H1 (cell line): ENCODE data around the gene RAB21. TPM values are rescaled to one million over a fixed set of nuclear protein-coding genes. Genes with fewer than 3 reads are reported as not detected.

Experiments
- CTCF ChIA-PET: fragments of 300-600 bp; sonication (Branson Sonifier 250); formaldehyde crosslinking; loops from one replicate; lab custom pipeline; 2021; ENCODE audit not compliant: partially characterized antibody; lab: Charles Lee
- POLR2A ChIA-PET: fragments of 300-600 bp; sonication (Branson Sonifier 250); formaldehyde crosslinking; loops from one replicate; lab custom pipeline; 2021; ENCODE audit warnings: inconsistent platforms; ENCODE audit not compliant: partially characterized antibody; lab: Charles Lee
- DNase-seq, 2 experiments: peaks; one replicate each; pipeline versions ENCODE4 v3.0.0 to v3.0.0-alpha.2; 2010 to 2022; ENCODE audit warnings: low spot score in 2 of 2, low read depth in 1 of 2, mixed read lengths in 1 of 2
- FAIRE-seq: peaks from 2 replicates; lab custom pipeline; 2011; peaks lifted over from hg19 to GRCh38; lab: Jason Lieb, UNC
- H2AFZ ChIP-seq: 2 replicates; pipeline ENCODE4 v1.8.1; 2012; ENCODE audit warnings: low read length, inconsistent platforms
- H2AK5ac ChIP-seq: 2 replicates; pipeline ENCODE4 v1.6.1; 2013; ENCODE audit warnings: low read depth, low read length
- H2BK120ac ChIP-seq: replicated peaks from 2 replicates; pipeline ENCODE3; 2013; ENCODE audit warnings: low read depth, low read length, inconsistent platforms
- H2BK12ac ChIP-seq: 2 replicates; pipeline ENCODE4 v1.6.1; 2013; ENCODE audit warnings: low read depth, low read length
- H2BK15ac ChIP-seq: 2 replicates; pipeline ENCODE4 v1.6.1; 2013; ENCODE audit warnings: low read length
- H2BK20ac ChIP-seq: 2 replicates; pipeline ENCODE4 v1.6.1; 2013; ENCODE audit warnings: low read length
- H2BK5ac ChIP-seq: 2 replicates; pipeline ENCODE4 v1.6.1; 2013; ENCODE audit warnings: low read depth, low read length
- H3K14ac ChIP-seq: 2 replicates; pipeline ENCODE4 v1.6.1; 2013; ENCODE audit warnings: inconsistent platforms; ENCODE audit not compliant: insufficient read length
- H3K18ac ChIP-seq: 2 replicates; pipeline ENCODE4 v1.6.1; 2013; ENCODE audit warnings: low read length; ENCODE audit errors: extremely low read depth
- H3K23ac ChIP-seq: 2 replicates; pipeline ENCODE4 v1.6.1; 2013; ENCODE audit warnings: inconsistent platforms; ENCODE audit not compliant: insufficient read length
- H3K23me2 ChIP-seq: 2 replicates; pipeline ENCODE4 v1.6.1; 2013; ENCODE audit warnings: low read depth, low read length
- H3K27ac ChIP-seq: 2 replicates; pipeline ENCODE4 v1.6.1; 2011; ENCODE audit warnings: low read depth, low read length, inconsistent platforms
- H3K27me3 ChIP-seq, 4 experiments: replicated peaks in 1 of 4; 1 replicate in 1 of 4; 2 replicates in 3 of 4; pipeline versions ENCODE4 v1.6.1 to v1.8.1; 2011 to 2013; ENCODE audit warnings: low read length in 3 of 4, mild to moderate bottlenecking in 3 of 4, inconsistent platforms in 2 of 4, mixed read lengths in 2 of 4, moderate library complexity in 1 of 4; ENCODE audit not compliant: control insufficient read depth in 3 of 4, insufficient read depth in 3 of 4; ENCODE audit errors: extremely low read depth in 1 of 4
- H3K36me3 ChIP-seq, 4 experiments: 2 replicates each; pipeline versions ENCODE4 v1.6.1 to v1.8.1; 2011 to 2013; ENCODE audit warnings: mild to moderate bottlenecking in 4 of 4, low read length in 3 of 4, moderate library complexity in 2 of 4, control low read depth in 1 of 4, inconsistent platforms in 1 of 4; ENCODE audit not compliant: insufficient read depth in 4 of 4, control insufficient read depth in 2 of 4
- H3K4ac ChIP-seq: replicated peaks from 2 replicates; pipeline ENCODE3; 2013; ENCODE audit warnings: low read length, low read depth, mixed read lengths, inconsistent platforms; ENCODE audit not compliant: insufficient read length
- H3K4me1 ChIP-seq, 4 experiments: replicated peaks in 1 of 4; 1 replicate in 1 of 4; 2 replicates in 3 of 4; pipeline versions ENCODE4 v1.6.1 to v1.8.1; 2011 to 2013; ENCODE audit warnings: low read length in 3 of 4, inconsistent platforms in 2 of 4, mixed read lengths in 1 of 4; ENCODE audit not compliant: insufficient read depth in 4 of 4, control insufficient read depth in 3 of 4
- H3K4me2 ChIP-seq, 2 experiments: 2 replicates each; pipeline versions ENCODE4 v1.6.1 to v1.8.1; 2011 to 2013; ENCODE audit warnings: low read depth in 2 of 2, low read length in 2 of 2, control low read depth in 1 of 2, inconsistent platforms in 1 of 2, mild to moderate bottlenecking in 1 of 2; ENCODE audit not compliant: insufficient read depth in 1 of 2
- H3K4me3 ChIP-seq, 4 experiments: fragments of 200-600, 300-600 bp in 1 of 4; sonication (generic), shearing (Covaris generic), sonication (Bioruptor Twin) in 1 of 4; 2 replicates each; pipeline versions ENCODE4 v1.5.1 to v1.8.1; 2011 to 2016; ENCODE audit warnings: low read length in 4 of 4, low read depth in 3 of 4, control low read depth in 2 of 4, inconsistent platforms in 2 of 4, mild to moderate bottlenecking in 2 of 4, mixed read lengths in 1 of 4, moderate library complexity in 1 of 4; ENCODE audit not compliant: insufficient read depth in 2 of 4; ENCODE audit errors: extremely low read depth in 1 of 4
- H3K56ac ChIP-seq: replicated peaks from 2 replicates; pipeline ENCODE3; 2013; ENCODE audit warnings: low read depth, mild to moderate bottlenecking, mixed read lengths, low read length, inconsistent platforms; ENCODE audit not compliant: insufficient read length
- H3K79me1 ChIP-seq: 2 replicates; pipeline ENCODE4 v1.6.1; 2013; ENCODE audit warnings: low read depth, low read length, control low read depth
- H3K79me2 ChIP-seq, 2 experiments: 2 replicates each; pipeline versions ENCODE4 v1.6.1 to v1.8.1; 2012 to 2013; ENCODE audit warnings: low read length in 2 of 2, mild to moderate bottlenecking in 2 of 2, inconsistent platforms in 1 of 2; ENCODE audit not compliant: insufficient read depth in 2 of 2, control insufficient read depth in 1 of 2
- H3K9ac ChIP-seq, 4 experiments: replicated peaks in 1 of 4; 1 replicate in 1 of 4; 2 replicates in 3 of 4; pipeline versions ENCODE4 v1.6.1 to v1.8.1; 2011 to 2013; ENCODE audit warnings: low read depth in 3 of 4, low read length in 3 of 4, control low read depth in 2 of 4, mild to moderate bottlenecking in 2 of 4, moderate library complexity in 2 of 4, inconsistent platforms in 1 of 4; ENCODE audit errors: extremely low read depth in 1 of 4
- H3K9me3 ChIP-seq, 2 experiments: 2 replicates each; pipeline versions ENCODE4 v1.6.1 to v1.8.1; 2012 to 2013; ENCODE audit warnings: mild to moderate bottlenecking in 2 of 2, moderate library complexity in 2 of 2, control low read depth in 1 of 2, inconsistent platforms in 1 of 2, low read depth in 1 of 2, low read length in 1 of 2, mixed read lengths in 1 of 2; ENCODE audit not compliant: insufficient read depth in 2 of 2
- H4K20me1 ChIP-seq, 2 experiments: replicated peaks in 1 of 2; 2 replicates each; pipeline versions ENCODE3 to v1.8.1; 2011 to 2013; ENCODE audit warnings: inconsistent platforms in 2 of 2, low read length in 2 of 2, mild to moderate bottlenecking in 1 of 2; ENCODE audit not compliant: insufficient read depth in 2 of 2, control insufficient read depth in 1 of 2
- H4K5ac ChIP-seq: 2 replicates; pipeline ENCODE4 v1.6.1; 2013; ENCODE audit warnings: low read length, low read depth, mixed read lengths, inconsistent platforms; ENCODE audit not compliant: insufficient read length
- H4K8ac ChIP-seq: 2 replicates; pipeline ENCODE4 v1.8.0; 2013; ENCODE audit warnings: mild to moderate bottlenecking, moderate library complexity, low read length, inconsistent platforms; ENCODE audit not compliant: insufficient read depth; ENCODE audit errors: extremely low read depth
- H4K91ac ChIP-seq: replicated peaks from 2 replicates; pipeline ENCODE3; 2013; ENCODE audit warnings: low read length, mixed read lengths, inconsistent platforms; ENCODE audit not compliant: insufficient read length
- CEBPB ChIP-seq: IDR thresholded peaks from 2 replicates; pipeline ENCODE4 v1.6.1; 2012; ENCODE audit warnings: low read depth, low read length
- CTBP2 ChIP-seq: IDR thresholded peaks from 2 replicates; pipeline ENCODE4 v1.7.0; 2011; ENCODE audit warnings: borderline replicate concordance, mild to moderate bottlenecking, moderate library complexity, mixed read lengths, low read length; ENCODE audit not compliant: insufficient read depth, insufficient read length
- HDAC2 ChIP-seq, 2 experiments: fragments of 300-600 bp in 1 of 2; sonication (generic) in 1 of 2; IDR thresholded peaks; 2 replicates each; pipeline ENCODE4 v1.6.1; 2011 to 2012; ENCODE audit warnings: low read depth in 2 of 2, low read length in 2 of 2, mild to moderate bottlenecking in 2 of 2, moderate library complexity in 2 of 2, borderline replicate concordance in 1 of 2, inconsistent platforms in 1 of 2
- HDAC6 ChIP-seq: IDR thresholded peaks from one replicate; pipeline ENCODE4 v1.7.1; 2012; ENCODE audit warnings: low read depth, mild to moderate bottlenecking, inconsistent platforms, low read length, moderate library complexity
- KDM5A ChIP-seq: fragments of 200-600 bp; IDR thresholded peaks from 2 replicates; pipeline ENCODE4 v1.7.1; 2012; ENCODE audit warnings: mild to moderate bottlenecking, low read length, inconsistent platforms, mixed read lengths
- RAD21 ChIP-seq, 2 experiments: IDR thresholded peaks in 1 of 2; conservative IDR thresholded peaks in 1 of 2; 2 replicates each; pipeline ENCODE4 v1.6.1; 2011; ENCODE audit warnings: low read depth in 2 of 2, low read length in 2 of 2, improper control_type of control experiment in 1 of 2, inconsistent platforms in 1 of 2, mild to moderate bottlenecking in 1 of 2, moderate library complexity in 1 of 2
- SIX5 ChIP-seq: IDR thresholded peaks from 2 replicates; pipeline ENCODE4 v1.6.1; 2011; ENCODE audit warnings: mild to moderate bottlenecking, low read depth, low read length
- SUZ12 ChIP-seq: fragments of 200-600 bp; sonication (generic); IDR thresholded peaks from 2 replicates; pipeline ENCODE4 v1.6.1; 2012; ENCODE audit warnings: mild to moderate bottlenecking, inconsistent platforms, low read length, moderate library complexity, mixed read lengths
- TAF1 ChIP-seq: IDR thresholded peaks from 2 replicates; pipeline ENCODE4 v1.6.1; 2011; ENCODE audit warnings: mild to moderate bottlenecking, low read depth, low read length
- TAF7 ChIP-seq: optimal IDR thresholded peaks from 2 replicates; pipeline ENCODE3; 2011; ENCODE audit warnings: low read depth, mild to moderate bottlenecking, inconsistent platforms, low read length, moderate library complexity, borderline replicate concordance
- polyA plus RNA-seq, 7 experiments: library from polyadenylated mRNA; depleted of rRNA in 3 of 7; stranded (reverse) in 5 of 7; unstranded in 2 of 7; fragments of >200 nt in 5 of 7; fragments of 200-250 nt in 2 of 7; gene quantifications; 1 replicate in 5 of 7; 2 replicates in 1 of 7; 4 replicates in 1 of 7; pipeline versions ENCODE4 v1.2.1 to v1.2.3, GENCODE V29; 2011 to 2013; ENCODE audit warnings: missing spikeins in 2 of 7, mixed read lengths in 2 of 7
- total RNA-seq: library from RNA; stranded (reverse); fragmentation: NEBNext Ultra II Directional; extraction: Animal tissue kit (Norgen Biotek cat#: 25700); gene quantifications from 2 replicates; pipeline ENCODE4 v1.2.1, GENCODE V29; 2021

The RAB21 gene
- total and polyA plus RNA-seq, 2 of the 8 experiments (the other 6 are each of a cell fraction or from before 2014, with no cell fraction given) = 1.2 to 47.2 TPM

- H4K5ac ChIP-seq = no peak overlapping the region
- ChIA-PET CTCF (interaction anchor here (1.4 to 3.0 kb wide), 2 partner anchors 13 to 29 kb away, joined by 3 to 12 read pairs; no protein-coding TSS in a partner anchor), POLR2A (interaction anchor here (1.9 kb wide), 1 partner anchor 11 kb away, joined by 6 read pairs; no protein-coding TSS in a partner anchor)
- no peak overlapping the region for H2BK120ac ChIP-seq
- H2BK20ac ChIP-seq = no peak overlapping the region
- no peak overlapping the region for H3K27ac ChIP-seq
- H3K23me2 ChIP-seq = no peaks in the 10 kb centered on the region
- TF ChIP-seq KDM5A = no peak
- TF ChIP-seq CTBP2 = no peak
- no peak for TF ChIP-seq TAF7
- TF ChIP-seq SUZ12 = no peak
- TF ChIP-seq HDAC2 (IDR thresholded peaks at IDR 0.05; ENCODE audit: borderline replicate concordance in 1 of 2, low read depth in 2 of 2, low read length in 2 of 2) = no peak
- no peak for TF ChIP-seq HDAC6
- no peak for TF ChIP-seq CEBPB
- no peak for TF ChIP-seq RAD21 (IDR thresholded peaks at IDR 0.05 in 1 of 2, conservative IDR thresholded peaks at IDR 0.05 in 1 of 2; ENCODE audit: low read depth in 2 of 2, low read length in 2 of 2)
- no peak for TF ChIP-seq SIX5
- TF ChIP-seq TAF1 = no peak
- no peak overlapping the region for H3K4ac ChIP-seq
- no peak overlapping the region for H2BK15ac ChIP-seq
- no peak overlapping the region for H3K9ac ChIP-seq
- no peak overlapping the region for H2AFZ ChIP-seq
- H3K36me3 ChIP-seq = no peaks in the 10 kb centered on the region
- H4K91ac ChIP-seq = no peak overlapping the region
- no peak overlapping the region for H3K56ac ChIP-seq
- no peak overlapping the region for H2AK5ac ChIP-seq
- H3K79me2 ChIP-seq = no peaks in the 10 kb centered on the region
- H3K9me3 ChIP-seq = 0 out of 4 replicates have a peak, but pooled peaks cover 0 to 4% of the 10 kb centered on the region in 2 experiments
- H4K8ac ChIP-seq = no peak overlapping the region
- H3K23ac ChIP-seq = no peak overlapping the region
- H3K79me1 ChIP-seq = no peaks in the 10 kb centered on the region
- no peaks in the 10 kb centered on the region for H4K20me1 ChIP-seq
- no peak overlapping the region for H2BK5ac ChIP-seq
- no peaks in the 10 kb centered on the region for H3K4me1 ChIP-seq
- H2BK12ac ChIP-seq = no peak overlapping the region
- no peaks in the 10 kb centered on the region for H3K27me3 ChIP-seq
- H3K14ac ChIP-seq = no peak overlapping the region
- no peak overlapping the region for H3K18ac ChIP-seq
- no peak overlapping the region for H3K4me2 ChIP-seq
- DNase-seq = no peak
- H3K4me3 ChIP-seq = no peak overlapping the region
- no peak for FAIRE-seq
These were observed 36.1 kb upstream of the RAB21 start for GRCh38 chr12:71718611-71719010.
